Measurements from ENCODE around the gene ZNF420. TPM values are rescaled to one million over a fixed set of nuclear protein-coding genes. Genes with fewer than 3 reads are reported as not detected.
"Not testable (repeated sequence)": the region's sequence is repeated elsewhere in the genome, so short reads cannot be mapped to it uniquely, and the experiment has no call there.

ZNF420 gene
- total RNA-seq, 1 experiment from 2014 or later: 13.7 TPM

GRCh38 chr19:37056776-37057175, 21.5 kb upstream of the ZNF420 start:
- Histone ChIP-seq H3K36me3 (ENCODE audit: insufficient read depth, low read length, poor library complexity, severe bottlenecking) (no peaks in the 10 kb centered on the region), H3K4me1 (ENCODE audit: insufficient read depth, low read length, poor library complexity, severe bottlenecking) (no peaks in the 10 kb centered on the region), H3K4me3 (ENCODE audit: low read depth, low read length, poor library complexity, severe bottlenecking) (no peak overlapping the region), H3K9me3 (ENCODE audit: low read depth, low read length, poor library complexity, severe bottlenecking) (peaks cover 12% of the 10 kb centered on the region), H3K27me3 (replicated peaks; ENCODE audit: insufficient read depth, low read depth, low read length, poor library complexity) (no peaks in the 10 kb centered on the region), H3K27ac (ENCODE audit: low read depth, low read length, poor library complexity, severe bottlenecking) (no peak overlapping the region)
- DNase-seq (ENCODE audit: low spot score): no peak
- POLR2A ChIA-PET (ENCODE audit: low non-redundant PET): no interaction called here
- intact Hi-C loops (cut with micrococcal nuclease; ENCODE audit: unreplicated experiment): no loop called here
- TF ChIP-seq EZH2 (IDR thresholded peaks at IDR 0.05; ENCODE audit: borderline replicate concordance, low read depth, low read length, poor library complexity, severe bottlenecking) (no peak), CTCF (conservative IDR thresholded peaks at IDR 0.05; ENCODE audit: low read depth, low read length) (no peak)
- CTCF ChIA-PET: no interaction called here
- no TSS peak for BruUV-seq (replicated peaks)

- no peak overlapping the region for H3K27ac ChIP-seq (ENCODE audit: low read depth, low read length, poor library complexity, severe bottlenecking)
- DNase-seq (ENCODE audit: low spot score): no peak
- no TSS peak for BruUV-seq (replicated peaks)
- H3K4me1 ChIP-seq (ENCODE audit: insufficient read depth, low read length, poor library complexity, severe bottlenecking): no peaks in the 10 kb centered on the region
- no peaks in the 10 kb centered on the region for H3K27me3 ChIP-seq (replicated peaks; ENCODE audit: insufficient read depth, low read depth, low read length, poor library complexity)
- H3K36me3 ChIP-seq (ENCODE audit: insufficient read depth, low read length, poor library complexity, severe bottlenecking): no peaks in the 10 kb centered on the region
- POLR2A ChIA-PET (ENCODE audit: low non-redundant PET): no interaction called here
- intact Hi-C loops (cut with micrococcal nuclease; ENCODE audit: unreplicated experiment): no loop called here
- peaks cover 16% of the 10 kb centered on the region for H3K9me3 ChIP-seq (ENCODE audit: low read depth, low read length, poor library complexity, severe bottlenecking)
- H3K4me3 ChIP-seq (ENCODE audit: low read depth, low read length, poor library complexity, severe bottlenecking): no peak overlapping the region
- CTCF ChIA-PET: no interaction called here
- TF ChIP-seq CTCF (conservative IDR thresholded peaks at IDR 0.05; ENCODE audit: low read depth, low read length) (no peak), EZH2 (IDR thresholded peaks at IDR 0.05; ENCODE audit: borderline replicate concordance, low read depth, low read length, poor library complexity, severe bottlenecking) (no peak)
Observed at GRCh38 chr19:37059142-37059541, 19.1 kb upstream of the ZNF420 start.

- H3K4me3 ChIP-seq (ENCODE audit: low read depth, low read length, poor library complexity, severe bottlenecking); CTCF ChIA-PET; intact Hi-C loops (cut with micrococcal nuclease; ENCODE audit: unreplicated experiment); BruUV-seq (replicated peaks); POLR2A ChIA-PET (ENCODE audit: low non-redundant PET); H3K36me3 ChIP-seq (ENCODE audit: insufficient read depth, low read length, poor library complexity, severe bottlenecking); H3K27ac ChIP-seq (ENCODE audit: low read depth, low read length, poor library complexity, severe bottlenecking); H3K27me3 ChIP-seq (replicated peaks; ENCODE audit: insufficient read depth, low read depth, low read length, poor library complexity); H3K4me1 ChIP-seq (ENCODE audit: insufficient read depth, low read length, poor library complexity, severe bottlenecking); DNase-seq (ENCODE audit: low spot score): not testable (repeated sequence)
- H3K9me3 ChIP-seq (ENCODE audit: low read depth, low read length, poor library complexity, severe bottlenecking): peaks cover 23% of the 10 kb centered on the region
Observed at GRCh38 chr19:37064886-37065285, 13.3 kb upstream of the ZNF420 start.

GRCh38 chr19:37074111-37074510, 4.1 kb upstream of the ZNF420 start:
- POLR2A ChIA-PET (ENCODE audit: low non-redundant PET): no interaction called here
- Histone ChIP-seq H3K4me3 (ENCODE audit: low read depth, low read length, poor library complexity, severe bottlenecking) (no peak overlapping the region), H3K27ac (ENCODE audit: low read depth, low read length, poor library complexity, severe bottlenecking) (no peak overlapping the region), H3K36me3 (ENCODE audit: insufficient read depth, low read length, poor library complexity, severe bottlenecking) (no peaks in the 10 kb centered on the region), H3K27me3 (replicated peaks; ENCODE audit: insufficient read depth, low read depth, low read length, poor library complexity) (no peaks in the 10 kb centered on the region), H3K4me1 (ENCODE audit: insufficient read depth, low read length, poor library complexity, severe bottlenecking) (no peaks in the 10 kb centered on the region), H3K9me3 (ENCODE audit: low read depth, low read length, poor library complexity, severe bottlenecking) (peaks cover 25% of the 10 kb centered on the region)
- TF ChIP-seq CTCF (conservative IDR thresholded peaks at IDR 0.05; ENCODE audit: low read depth, low read length): no peak
- no peak for TF ChIP-seq EZH2 (IDR thresholded peaks at IDR 0.05; ENCODE audit: borderline replicate concordance, low read depth, low read length, poor library complexity, severe bottlenecking)
- intact Hi-C loops (cut with micrococcal nuclease; ENCODE audit: unreplicated experiment): no loop called here
- no peak for DNase-seq (ENCODE audit: low spot score)
- no TSS peak for BruUV-seq (replicated peaks)
- CTCF ChIA-PET: no interaction called here
